GM12878 (cell line): Measurements from ENCODE around the gene KLHDC9.

Experiments
- HDAC6 ChIP-seq: fragments of 200-600 bp; sonication (generic); IDR thresholded peaks from one replicate; pipeline ENCODE4 v1.8.0; 2017; ENCODE audit warnings: antibody characterized with exemption; ENCODE audit not compliant: unreplicated experiment
- SIN3A ChIP-seq: IDR thresholded peaks from 2 replicates; pipeline ENCODE4 v1.6.1; 2012; ENCODE audit warnings: low read depth, low read length, improper control_type of control experiment

DNA sequence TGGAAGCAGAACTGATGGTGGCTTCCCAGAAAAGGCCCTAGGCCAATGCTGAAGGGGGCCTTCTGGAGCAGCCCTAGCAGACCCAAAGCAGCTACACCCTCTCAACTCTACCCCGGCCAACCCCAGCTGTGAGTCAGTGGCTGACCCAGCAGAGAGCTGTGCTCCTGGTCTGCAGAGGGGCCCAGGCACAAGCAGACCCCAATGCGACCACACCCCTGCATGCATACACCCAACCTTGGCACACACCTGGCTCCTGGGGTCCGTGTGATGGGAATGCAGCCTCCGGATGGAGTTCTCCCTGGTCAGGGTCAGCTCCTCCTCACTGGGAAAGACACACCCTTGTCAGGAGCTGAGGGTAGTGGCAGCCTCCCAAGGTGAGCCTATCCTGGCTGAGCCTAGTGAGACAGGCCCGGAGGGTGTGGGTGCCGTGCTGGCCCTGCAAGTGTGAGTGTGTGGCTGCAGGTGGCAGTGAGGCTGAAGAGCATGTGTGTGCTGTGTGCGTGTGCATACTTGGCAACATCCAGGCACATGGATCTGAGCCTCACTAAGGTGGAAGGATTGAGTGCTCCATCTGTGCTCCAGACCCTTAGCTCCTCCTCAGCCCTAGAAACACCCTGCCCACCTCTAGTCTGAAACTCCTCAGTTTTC, 24.6 kb upstream of the KLHDC9 start:
- no peak for TF ChIP-seq HDAC6
- no peak for TF ChIP-seq SIN3A
